Pancreas (tissue), 10 donors: ENCODE measurements around the gene EIF4A3. TPM values are rescaled to one million over a fixed set of nuclear protein-coding genes. Genes with fewer than 3 reads are reported as not detected.

Experiments used
- ATAC-seq, 4 donors: fragments of 200-7000 bp; cut with Tn5 transposase; one replicate each; pipeline versions ENCODE4 v1.8.0 to v1.9.1; 2020; ENCODE audit warnings: mild to moderate bottlenecking in 4 of 4, moderate library complexity in 4 of 4
- DNase-seq, 6 donors: peaks; one replicate each; pipeline ENCODE4 v3.0.0-alpha.2; 2020
- FAIRE-seq: peaks from 2 replicates; lab custom pipeline; 2012; peaks lifted over from hg19 to GRCh38; lab: Jason Lieb, UNC
- H3K27ac ChIP-seq, 4 donors: fragments of 200-600 bp; sonication (generic); 1 replicate in 3 of 4; 2 replicates in 1 of 4; pipeline versions ENCODE4 v1.5.0 to v1.8.0; 2020
- H3K27me3 ChIP-seq, 4 donors: fragments of 200-600 bp; one replicate each; pipeline ENCODE4 v1.8.0; 2021
- H3K36me3 ChIP-seq, 3 donors: fragments of 200-600 bp; sonication (generic) in 1 of 3; one replicate each; pipeline versions ENCODE4 v1.5.0 to v1.8.0; 2020 to 2021
- H3K4me1 ChIP-seq, 3 donors: fragments of 200-600 bp; one replicate each; pipeline ENCODE4 v1.8.0; 2021
- H3K4me3 ChIP-seq, 4 donors: fragments of 200-600 bp; sonication (generic) in 2 of 4; one replicate each; pipeline versions ENCODE4 v1.5.0 to v1.8.0; 2020 to 2021
- H3K9me3 ChIP-seq, 4 donors: fragments of 200-600 bp; one replicate each; pipeline ENCODE4 v1.8.0; 2021
- WGBS, 2 donors: extraction: QIAGEN DNeasy Blood & Tissue Kit; methylation state at CpG; one replicate each; pipeline ENCODE4 v1.1.7; 2013; 5-methylcytosine and 5-hydroxymethylcytosine counted together
- intact Hi-C, 3 donors: fragments of 100-400 bp; cut with DNase I; formaldehyde crosslinking; loops; one replicate each; pipeline versions ENCODE4 v1.11.1 to v1.14.2; 2022
- polyA plus RNA-seq, 2 donors: library from polyadenylated mRNA; stranded (reverse); fragments of 200-250 nt; gene quantifications; one replicate each; pipeline ENCODE4 v1.2.3, GENCODE V29; 2013
- total RNA-seq, 6 donors: library from RNA; stranded (reverse); fragmentation: NEBNext Ultra II Directional in 4 of 6; extraction: Animal tissue kit (Norgen Biotek cat#: 25700) in 4 of 6; gene quantifications; one replicate each; pipeline versions ENCODE4 v1.2.1 to v1.2.4, GENCODE V29; 2021 to 2023
- TF ChIP-seq, protein P1 (sequence below), 4 donors: fragments of 200-600 bp; sonication (generic) in 3 of 4; IDR thresholded peaks; one replicate each; pipeline versions ENCODE4 v1.5.0 to v1.8.0; 2021; ENCODE audit warnings: antibody characterized with exemption in 4 of 4
- donor health status: healthy with polysubstance abuse.
- donor health status: DM: no; HTN: no; CAD: no; lungs with moderate emphysema.
- donor health status: DM: no; HTN: no; CAD: no.
- donor health status: control.
- donor health status: control.
- donor health status: Bipolar disorder and iron deficiency.
- donor health status: DM: yes; HTN: yes; CAD: no.
- donor health status: DM: no; HTN: no; CAD: no.
- donor health status: DM: no; HTN: no; CAD: no.
- donor health status: DM: yes; HTN: yes; CAD: no.

Gene EIF4A3
- total and polyA plus RNA-seq, 8 donors, result 16.2 to 37.2 (median 30.2) TPM

GRCh38 chr17:80182845-80183223, 35.9 kb upstream of the EIF4A3 start:
- FAIRE-seq (no peak), ATAC-seq (no peak), DNase-seq (no peak)
- 90 to 96% methylated on average over 12 of the region's 12 CpGs for WGBS, 2 donors
- TF ChIP-seq, protein P1, sequence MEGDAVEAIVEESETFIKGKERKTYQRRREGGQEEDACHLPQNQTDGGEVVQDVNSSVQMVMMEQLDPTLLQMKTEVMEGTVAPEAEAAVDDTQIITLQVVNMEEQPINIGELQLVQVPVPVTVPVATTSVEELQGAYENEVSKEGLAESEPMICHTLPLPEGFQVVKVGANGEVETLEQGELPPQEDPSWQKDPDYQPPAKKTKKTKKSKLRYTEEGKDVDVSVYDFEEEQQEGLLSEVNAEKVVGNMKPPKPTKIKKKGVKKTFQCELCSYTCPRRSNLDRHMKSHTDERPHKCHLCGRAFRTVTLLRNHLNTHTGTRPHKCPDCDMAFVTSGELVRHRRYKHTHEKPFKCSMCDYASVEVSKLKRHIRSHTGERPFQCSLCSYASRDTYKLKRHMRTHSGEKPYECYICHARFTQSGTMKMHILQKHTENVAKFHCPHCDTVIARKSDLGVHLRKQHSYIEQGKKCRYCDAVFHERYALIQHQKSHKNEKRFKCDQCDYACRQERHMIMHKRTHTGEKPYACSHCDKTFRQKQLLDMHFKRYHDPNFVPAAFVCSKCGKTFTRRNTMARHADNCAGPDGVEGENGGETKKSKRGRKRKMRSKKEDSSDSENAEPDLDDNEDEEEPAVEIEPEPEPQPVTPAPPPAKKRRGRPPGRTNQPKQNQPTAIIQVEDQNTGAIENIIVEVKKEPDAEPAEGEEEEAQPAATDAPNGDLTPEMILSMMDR (IDR thresholded peaks at IDR 0.05), result no peak
- Histone ChIP-seq H3K36me3 (no peaks in the 10 kb centered on the region), H3K4me3 (no peak overlapping the region), H3K9me3 (no peaks in the 10 kb centered on the region), H3K27ac (no peak overlapping the region), H3K4me1 (peaks cover 0 to 2% (median 0%) of the 10 kb centered on the region in 3 donors), H3K27me3 (no peaks in the 10 kb centered on the region)
- intact Hi-C loops, result no loop called here

DNA sequence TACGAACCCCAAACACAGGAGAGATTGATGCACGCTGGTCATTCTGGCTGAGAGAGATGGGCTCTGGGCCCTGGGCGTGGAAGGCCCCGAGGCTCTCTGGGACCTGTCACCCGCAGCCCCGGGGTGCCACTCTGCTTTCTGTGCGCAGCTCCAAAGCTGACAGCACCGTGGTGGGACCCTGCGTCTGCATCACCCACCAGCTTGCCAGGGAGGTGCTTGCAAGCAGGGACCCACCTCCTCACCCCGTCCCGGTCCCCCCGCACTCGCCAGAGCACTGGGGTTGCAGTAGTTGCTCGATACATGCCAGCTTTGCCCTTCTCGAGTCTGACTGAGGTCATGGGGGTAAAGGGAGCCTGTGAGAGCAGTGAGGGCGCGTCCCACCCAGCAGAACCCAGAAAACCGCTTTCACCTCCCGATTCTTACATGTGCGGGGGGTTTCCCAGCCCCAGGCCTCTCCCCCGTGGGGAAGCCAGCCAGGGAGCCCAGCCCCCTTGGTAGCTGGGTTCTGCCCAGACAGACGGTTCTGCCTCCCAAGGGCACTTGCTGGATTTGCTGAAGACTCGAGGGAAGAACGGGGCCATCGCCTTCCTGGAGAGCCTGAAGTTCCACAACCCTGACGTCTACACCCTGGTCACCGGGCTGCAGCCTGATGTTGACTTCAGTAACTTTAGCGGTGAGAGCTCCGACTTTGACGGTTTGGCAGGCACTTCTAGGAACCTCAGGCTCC, 35.4 kb upstream of the EIF4A3 start:
- Histone ChIP-seq H3K27me3 (no peaks in the 10 kb centered on the region), H3K4me1 (no peaks in the 10 kb centered on the region), H3K36me3 (no peaks in the 10 kb centered on the region), H3K27ac (no peak overlapping the region), H3K4me3 (no peak overlapping the region), H3K9me3 (no peaks in the 10 kb centered on the region)
- no peak for FAIRE-seq
- TF ChIP-seq, protein P1 (IDR thresholded peaks at IDR 0.05), result no peak
- no peak for DNase-seq
- no peak for ATAC-seq
- intact Hi-C loops, result no loop called here
- 81 to 84% methylated on average over 29 to 30 of the region's 30 CpGs for WGBS, 2 donors

GRCh38 chr17:80181431-80181830, 34.5 kb upstream of the EIF4A3 start:
- DNase-seq (no peak), ATAC-seq (no peak), FAIRE-seq (no peak)
- H3K36me3 ChIP-seq, result no peaks in the 10 kb centered on the region
- intact Hi-C loops, result no loop called here
- H3K27ac ChIP-seq, result no peak overlapping the region
- H3K4me1 ChIP-seq, result no peaks in the 10 kb centered on the region
- TF ChIP-seq, protein P1 (IDR thresholded peaks at IDR 0.05), result no peak
- 84 to 94% methylated on average over 16 to 17 of the region's 17 CpGs for WGBS, 2 donors
- H3K27me3 ChIP-seq, result no peaks in the 10 kb centered on the region
- H3K9me3 ChIP-seq, result no peaks in the 10 kb centered on the region
- H3K4me3 ChIP-seq, result no peak overlapping the region

- no peak overlapping the region for H3K4me3 ChIP-seq
- no peak overlapping the region for H3K27ac ChIP-seq
- TF ChIP-seq, protein P1 (IDR thresholded peaks at IDR 0.05), result no peak
- H3K9me3 ChIP-seq, result no peaks in the 10 kb centered on the region
- FAIRE-seq (no peak), ATAC-seq (no peak), DNase-seq (no peak)
- intact Hi-C loops, result no loop called here
- H3K36me3 ChIP-seq, result no peaks in the 10 kb centered on the region
- no peaks in the 10 kb centered on the region for H3K27me3 ChIP-seq
- H3K4me1 ChIP-seq, result no peaks in the 10 kb centered on the region
- 65 to 76% methylated on average over 14 of the region's 14 CpGs for WGBS, 2 donors
Observed at GRCh38 chr17:80180192-80180591, 33.3 kb upstream of the EIF4A3 start.

DNA sequence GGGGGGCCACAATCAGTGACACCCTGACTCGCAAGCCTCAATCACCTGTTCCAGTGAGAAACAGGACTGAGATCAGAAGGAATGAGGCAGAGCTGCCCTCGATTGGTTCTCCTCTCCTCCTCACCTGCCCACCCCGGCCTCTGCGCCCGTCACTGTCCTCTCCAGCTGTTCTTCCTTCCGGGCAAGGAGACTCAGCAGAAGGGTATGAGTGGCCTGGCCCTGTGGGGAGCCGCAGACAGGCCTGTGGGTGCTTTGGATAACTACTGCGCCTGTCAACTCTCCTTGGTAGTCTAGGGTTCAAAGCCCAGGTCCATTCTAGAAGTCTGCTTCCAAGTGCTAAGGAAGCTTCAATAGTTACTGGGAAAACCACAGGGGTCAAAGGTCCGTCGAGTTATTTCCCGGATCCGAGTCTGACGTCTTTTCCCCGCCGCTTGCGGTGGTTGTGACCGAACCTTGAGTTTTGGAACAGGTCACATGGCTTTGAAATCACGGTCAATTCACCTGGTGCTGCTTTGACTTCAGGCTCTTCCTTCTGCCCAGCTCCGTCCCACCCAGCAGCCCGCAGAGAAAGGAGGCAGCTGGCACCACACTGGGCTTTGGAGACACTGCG, 31.2 kb upstream of the EIF4A3 start:
- ATAC-seq, result no peak

More for the DNA sequence above, 31.2 kb upstream of the EIF4A3 start:
- H3K27me3 ChIP-seq, result no peaks in the 10 kb centered on the region
- no peak overlapping the region for H3K27ac ChIP-seq
- 74 to 77% methylated on average over 21 of the region's 21 CpGs for WGBS, 2 donors
- H3K9me3 ChIP-seq, result no peaks in the 10 kb centered on the region
- TF ChIP-seq, protein P1 (IDR thresholded peaks at IDR 0.05), result no peak
- DNase-seq (no peak), FAIRE-seq (no peak)
- H3K4me3 ChIP-seq, result no peak overlapping the region
- no peaks in the 10 kb centered on the region for H3K36me3 ChIP-seq
- H3K4me1 ChIP-seq, result no peaks in the 10 kb centered on the region
- intact Hi-C loops, result no loop called here
